GM21723 (cell line): ENCODE measurements around the gene LTC4S.
"Not testable (repeated sequence)": the region's sequence is repeated elsewhere in the genome, so short reads cannot be mapped to it uniquely, and the experiment has no call there.

ENCODE experiments used
- ATAC-seq: cut with Tn5 transposase; IDR thresholded peaks from one replicate; pipeline ENCODE4 v1.9.1; 2021; ENCODE audit warnings: mild to moderate bottlenecking, moderate library complexity; ENCODE audit not compliant: unreplicated experiment

The LTC4S gene, protein sequence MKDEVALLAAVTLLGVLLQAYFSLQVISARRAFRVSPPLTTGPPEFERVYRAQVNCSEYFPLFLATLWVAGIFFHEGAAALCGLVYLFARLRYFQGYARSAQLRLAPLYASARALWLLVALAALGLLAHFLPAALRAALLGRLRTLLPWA

DNA sequence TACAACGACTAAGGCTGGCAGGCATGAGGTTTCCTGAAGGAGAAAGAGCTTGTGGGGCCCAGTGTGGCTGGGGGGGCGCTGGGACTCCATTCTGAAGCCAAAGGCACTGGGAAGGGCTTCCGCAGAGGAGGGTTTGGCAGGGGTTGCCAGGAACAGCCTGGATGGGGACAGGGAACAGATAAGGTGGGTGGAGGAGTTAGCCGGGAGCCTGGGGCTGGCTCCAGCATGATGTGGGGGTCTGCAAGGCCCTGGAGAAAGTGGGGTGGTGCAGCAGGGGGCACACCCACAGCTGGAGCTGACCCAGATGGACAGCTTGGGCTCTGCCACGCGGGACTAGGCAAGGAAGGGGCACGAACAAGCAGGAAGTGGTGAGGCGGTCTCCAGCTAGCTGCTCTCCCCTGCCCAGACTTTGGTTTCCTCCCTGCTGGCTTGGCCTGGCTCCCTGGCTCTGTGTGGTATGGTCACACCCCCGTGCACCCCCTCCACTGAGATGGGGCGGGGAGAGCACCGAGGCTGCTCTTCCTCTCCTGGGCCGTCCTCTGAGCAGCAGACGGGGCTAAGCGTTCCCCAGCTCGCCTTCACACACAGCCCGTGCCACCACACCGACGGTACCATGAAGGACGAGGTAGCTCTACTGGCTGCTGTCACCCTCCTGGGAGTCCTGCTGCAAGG lies at the start of gene LTC4S:
LTC4S (plus strand) TSS at position 519 of the 672 bp plus-strand sequence; CDS start at position 614, 95 bp downstream.
- no peak for ATAC-seq

DNA sequence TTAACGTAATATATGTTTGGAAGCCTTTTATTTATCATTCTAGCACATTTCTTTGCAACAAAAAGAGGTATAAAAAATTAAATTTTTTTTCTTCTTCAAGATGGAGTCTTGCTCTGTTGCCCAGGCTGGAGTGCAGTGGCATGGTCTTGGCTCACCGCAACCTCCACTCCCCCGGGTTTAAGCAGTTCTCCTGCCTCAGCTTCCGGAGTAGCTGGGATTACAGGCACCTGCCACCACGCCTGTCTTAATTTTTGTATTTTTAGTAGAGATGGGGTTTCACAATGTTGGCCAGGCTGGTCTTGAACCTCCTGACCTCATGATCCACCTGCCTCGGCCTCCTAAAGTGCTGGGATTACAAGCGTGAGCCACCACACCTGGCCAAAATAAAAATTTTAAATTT lies 49.7 kb upstream of the LTC4S start:
- not testable (repeated sequence) for ATAC-seq

DNA sequence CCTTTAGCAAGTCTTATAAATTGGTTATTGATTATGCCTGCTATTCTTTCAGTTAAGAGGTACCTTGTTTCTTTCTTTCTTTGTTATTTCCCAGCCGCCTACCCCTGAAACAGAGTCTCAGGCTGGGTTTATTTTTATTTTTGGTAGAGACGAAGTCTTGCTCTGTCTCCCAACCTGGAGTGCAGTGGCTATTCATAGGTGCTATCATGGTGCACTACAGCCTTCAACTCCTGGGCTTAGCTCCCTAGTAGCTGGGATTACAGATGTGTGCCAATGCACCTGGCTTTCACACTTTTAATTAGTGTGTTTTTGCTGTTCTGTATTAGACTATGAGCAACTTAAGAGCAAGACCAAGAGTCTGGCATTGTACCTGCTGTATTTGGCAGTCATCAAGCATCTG lies 46.9 kb upstream of the LTC4S start:
- ATAC-seq, result no peak

DNA sequence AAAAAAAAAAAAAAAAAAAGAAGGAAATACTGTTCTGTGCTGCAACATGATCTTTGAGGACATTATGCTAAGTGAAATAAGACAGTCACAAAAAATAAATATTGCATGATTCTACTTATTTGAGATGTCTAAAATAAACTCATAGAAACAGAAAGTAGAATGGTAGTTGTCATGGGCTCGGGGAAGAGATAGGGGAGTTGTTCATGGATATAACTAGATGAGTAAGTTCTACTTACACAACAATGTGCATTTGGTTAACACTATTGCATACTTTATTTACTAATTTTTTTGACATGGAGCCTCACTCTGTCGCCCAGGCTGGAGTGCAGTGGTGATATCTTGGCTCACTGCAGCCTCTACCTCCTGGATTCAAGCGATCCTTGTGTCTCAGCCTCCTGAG lies 46.0 kb upstream of the LTC4S start:
- no peak for ATAC-seq

DNA sequence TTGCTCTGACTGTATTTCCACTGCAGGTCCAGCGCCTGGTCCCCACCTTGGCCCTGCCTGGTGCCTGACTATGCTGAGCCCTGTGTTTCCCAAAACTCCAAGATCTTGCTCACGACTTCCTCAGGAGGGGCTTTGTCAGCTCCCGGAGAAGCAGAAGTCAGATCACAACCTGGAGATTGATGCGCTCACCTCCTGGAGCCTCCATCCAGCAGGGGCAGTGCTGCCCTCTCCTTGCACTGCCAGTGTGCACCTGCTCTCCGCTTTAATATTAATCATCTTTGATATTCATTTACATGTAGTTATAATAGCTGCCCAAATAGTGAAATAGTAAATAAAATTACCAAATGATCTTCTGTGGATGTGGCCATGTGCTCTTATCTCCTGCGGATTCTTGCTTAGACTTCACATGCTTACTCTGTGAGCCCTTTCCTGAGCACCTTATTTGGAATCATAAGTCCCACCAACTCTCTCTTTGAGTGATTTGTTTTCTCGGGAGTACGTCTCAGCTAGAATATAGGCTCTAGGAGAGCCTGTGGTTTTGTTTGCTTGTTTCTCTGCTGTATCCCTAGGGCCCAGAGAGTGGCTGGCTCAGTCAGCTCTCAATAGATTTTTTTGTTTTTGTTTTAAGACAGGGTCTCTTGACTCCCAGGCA lies 43.8 kb upstream of the LTC4S start:
- ATAC-seq, result no peak

DNA sequence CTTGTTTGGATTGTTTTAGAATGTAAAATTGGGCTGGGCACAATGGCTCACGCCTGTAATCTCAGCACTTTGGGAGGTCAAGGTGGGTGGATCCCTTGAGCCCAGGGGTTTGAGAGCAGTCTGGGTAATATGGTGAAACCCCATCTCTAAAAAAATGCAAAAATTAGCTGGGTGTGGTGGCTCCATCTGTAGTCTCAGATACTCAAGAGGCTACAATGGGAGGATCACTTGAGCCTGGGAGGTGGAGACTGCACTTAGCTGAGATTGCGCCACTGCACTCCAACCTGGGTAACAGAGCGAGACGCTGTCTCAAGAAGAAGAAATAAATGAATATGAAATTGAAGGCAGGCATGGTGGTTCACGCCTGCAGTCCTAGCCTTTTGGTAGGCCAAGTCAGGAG lies 39.8 kb upstream of the LTC4S start:
- no peak for ATAC-seq

DNA sequence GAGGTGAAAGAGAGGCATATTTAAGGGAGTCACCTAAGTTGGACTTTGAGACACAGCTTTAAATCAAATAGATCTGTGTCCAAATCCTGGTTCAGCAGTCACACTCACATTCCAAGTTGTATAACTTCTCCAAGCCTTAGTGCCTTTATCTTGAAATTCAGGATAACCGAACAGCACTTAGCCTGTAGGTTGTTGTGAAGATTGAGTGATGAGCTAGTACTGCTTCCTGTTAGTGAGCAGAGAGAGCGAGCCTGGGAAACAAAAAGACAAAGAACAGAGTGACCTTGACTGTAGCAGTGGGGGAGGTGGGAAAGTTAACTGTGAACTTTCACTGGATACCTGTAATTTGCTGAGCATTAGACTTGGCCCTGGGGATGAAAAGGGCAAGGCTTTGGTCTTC lies 38.8 kb upstream of the LTC4S start:
- no peak for ATAC-seq

DNA sequence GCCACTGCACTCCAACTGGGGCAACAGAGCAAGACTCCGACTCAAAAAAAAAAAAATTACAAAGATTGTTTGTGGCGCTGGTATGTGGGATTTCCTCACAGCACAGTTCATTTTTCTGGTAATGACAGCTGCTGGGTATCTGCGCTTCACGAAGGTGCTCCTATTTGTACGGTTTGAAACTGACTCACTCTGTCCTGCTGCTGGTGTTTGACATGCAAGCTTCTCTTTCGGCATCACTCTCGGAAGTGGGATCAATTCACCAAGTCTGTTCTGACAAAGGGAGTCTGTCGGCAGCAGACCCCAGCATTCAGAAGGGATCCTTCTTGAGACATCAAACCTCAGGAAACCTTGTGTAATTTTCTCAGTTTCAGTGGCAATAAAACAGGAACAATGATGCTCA lies 34.8 kb upstream of the LTC4S start:
- ATAC-seq, result no peak

DNA sequence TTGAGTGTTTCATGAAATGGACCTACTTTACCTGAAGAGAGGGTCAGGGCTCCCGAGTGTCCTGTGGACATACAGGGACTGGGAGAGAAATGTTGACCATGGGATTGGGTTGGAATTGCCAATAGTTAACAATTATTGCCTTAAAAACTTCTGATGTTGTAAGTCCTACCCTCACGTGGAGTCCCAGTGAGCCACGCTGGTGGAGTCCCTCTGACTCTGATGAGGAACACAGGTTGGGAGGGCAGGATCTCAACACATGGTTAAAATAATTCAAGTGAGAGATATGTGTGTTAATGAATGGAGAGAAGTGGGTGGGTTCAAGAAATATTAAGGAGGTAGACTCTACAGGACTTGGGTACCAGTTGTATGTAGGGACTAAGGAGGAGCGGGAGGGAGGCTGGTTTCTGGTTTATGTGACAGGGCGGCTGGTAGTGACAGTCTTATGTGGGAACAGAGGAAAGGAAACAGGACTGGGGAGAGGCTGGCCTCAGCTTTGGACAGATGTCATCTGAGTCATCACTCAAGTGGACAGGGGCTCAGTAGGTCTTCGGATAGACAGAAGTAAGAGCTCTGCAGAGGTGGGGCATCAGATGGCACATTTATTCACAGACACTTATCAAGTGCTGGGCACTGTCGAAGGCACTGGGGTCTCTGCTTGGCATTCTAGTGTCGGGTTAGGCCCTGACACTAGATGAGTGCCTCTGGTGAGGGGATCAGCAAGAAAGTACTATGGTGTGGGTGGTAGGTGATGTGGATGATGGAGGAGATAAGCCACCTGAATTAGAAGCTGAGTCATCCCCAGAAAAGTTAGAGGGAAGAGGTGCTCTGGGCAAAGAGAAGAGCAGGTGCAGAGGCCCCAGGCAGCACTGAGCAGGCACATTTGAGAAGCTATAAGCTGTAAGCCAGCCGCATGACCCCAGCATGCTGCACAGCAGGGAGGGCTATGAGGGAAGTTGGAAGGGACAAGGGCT lies 33.9 kb upstream of the LTC4S start:
- ATAC-seq, result no peak

DNA sequence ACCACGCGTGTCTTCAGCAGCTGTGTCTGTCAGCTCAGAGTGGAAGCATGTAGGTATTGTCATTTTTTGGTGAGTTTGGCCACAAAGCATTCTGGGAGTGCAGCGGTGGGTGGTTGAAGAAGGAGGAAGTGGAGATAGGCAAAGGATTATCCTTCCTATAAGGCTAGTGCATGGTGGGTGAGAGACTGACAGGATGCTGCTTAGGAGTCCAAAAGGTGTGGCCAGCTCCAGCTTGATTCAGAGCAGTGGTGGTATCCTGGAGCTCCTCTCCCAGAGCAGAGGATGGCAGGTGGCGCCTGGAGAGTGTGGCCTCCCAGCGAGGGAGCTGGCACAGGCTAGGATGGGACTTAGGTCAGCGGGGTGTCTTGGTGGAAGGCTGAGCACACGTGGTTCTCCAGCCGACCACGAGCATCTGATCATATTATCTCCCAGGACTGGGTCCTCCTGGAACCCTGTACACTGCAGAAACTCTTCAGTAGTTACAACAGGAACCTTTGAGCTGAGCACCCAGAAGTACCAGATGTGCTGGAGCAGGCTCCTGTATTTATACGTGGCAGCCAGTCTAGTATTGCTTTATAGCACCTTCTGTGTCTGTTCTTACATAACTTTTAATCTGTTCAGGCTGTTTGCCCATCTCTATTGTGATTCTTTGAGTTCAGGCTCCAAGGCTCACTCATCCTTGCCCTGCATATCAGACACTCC lies 31.6 kb upstream of the LTC4S start:
- peak; percentile 44 for ATAC-seq

DNA sequence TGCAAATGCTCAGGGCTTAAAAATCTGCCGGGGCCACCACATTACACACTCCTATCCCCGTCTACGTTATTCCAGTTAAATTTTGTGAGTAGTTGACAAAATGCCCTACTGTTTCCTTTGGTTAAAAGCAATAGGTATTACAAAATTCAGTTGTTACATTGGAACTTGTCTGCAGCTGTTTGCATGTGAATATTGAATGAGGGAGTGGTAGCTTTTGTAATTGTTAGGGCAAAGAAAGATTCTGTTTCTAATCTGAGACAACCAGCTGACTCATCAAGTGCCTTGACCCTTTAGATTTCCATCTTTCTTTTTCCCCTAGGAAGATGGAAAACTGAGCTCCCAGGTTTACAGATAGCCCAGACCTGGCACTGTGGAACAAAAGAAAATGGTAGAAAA lies 31.0 kb upstream of the LTC4S start:
- no peak for ATAC-seq

DNA sequence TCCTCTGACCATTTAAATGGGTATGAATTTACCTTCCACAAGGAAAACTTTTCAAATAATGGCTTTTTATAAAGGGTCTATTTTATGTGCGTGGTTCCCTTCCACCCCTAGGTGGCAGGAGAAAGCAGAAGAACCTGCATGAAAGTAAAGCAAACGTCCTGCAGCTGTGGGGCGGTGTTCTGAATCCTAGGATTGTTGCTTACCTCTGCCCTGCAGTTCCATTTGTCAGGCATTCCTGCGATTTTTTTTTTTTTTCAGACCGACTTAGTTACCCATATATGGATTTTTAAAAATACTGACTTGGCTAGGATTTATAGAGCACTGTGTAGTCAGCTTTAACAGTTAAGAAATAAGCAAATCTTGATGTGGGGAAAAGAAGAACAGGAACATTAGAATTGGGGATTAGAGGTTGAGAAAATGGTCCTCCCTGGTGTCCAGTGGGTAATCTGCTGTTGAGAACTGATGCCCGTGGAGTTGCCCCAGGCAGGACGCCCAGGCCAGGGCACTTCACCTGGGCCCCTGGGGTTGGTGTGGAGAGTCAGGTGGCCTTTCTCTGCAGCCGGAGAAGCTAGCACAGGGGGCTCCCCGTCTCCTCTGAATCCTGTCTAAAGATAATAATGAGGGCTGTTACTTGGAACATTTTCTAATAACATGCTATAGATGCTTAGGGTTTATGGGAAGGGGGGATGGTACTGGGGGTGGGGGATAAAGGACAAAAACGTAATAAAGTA lies 30.4 kb upstream of the LTC4S start:
- no peak for ATAC-seq

DNA sequence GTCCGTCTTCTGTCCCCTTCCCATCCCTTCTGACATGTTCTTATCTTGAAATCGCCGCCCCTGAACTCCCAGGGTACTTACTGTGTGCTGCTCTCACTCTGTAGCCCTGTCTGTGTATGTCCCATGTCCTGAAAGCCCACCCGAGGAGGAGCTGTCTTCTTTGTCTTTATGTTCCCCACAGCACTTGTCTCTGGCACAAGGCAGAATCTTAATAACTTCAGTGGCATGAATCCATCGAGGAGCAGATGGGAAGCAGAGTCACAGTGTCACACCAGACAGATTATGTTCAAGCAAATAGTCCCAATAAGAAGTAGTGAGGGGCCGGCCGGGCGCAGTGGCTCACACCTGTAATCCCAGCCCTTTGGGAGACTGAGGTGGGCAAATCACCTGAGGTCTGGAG lies 29.7 kb upstream of the LTC4S start:
- no peak for ATAC-seq

DNA sequence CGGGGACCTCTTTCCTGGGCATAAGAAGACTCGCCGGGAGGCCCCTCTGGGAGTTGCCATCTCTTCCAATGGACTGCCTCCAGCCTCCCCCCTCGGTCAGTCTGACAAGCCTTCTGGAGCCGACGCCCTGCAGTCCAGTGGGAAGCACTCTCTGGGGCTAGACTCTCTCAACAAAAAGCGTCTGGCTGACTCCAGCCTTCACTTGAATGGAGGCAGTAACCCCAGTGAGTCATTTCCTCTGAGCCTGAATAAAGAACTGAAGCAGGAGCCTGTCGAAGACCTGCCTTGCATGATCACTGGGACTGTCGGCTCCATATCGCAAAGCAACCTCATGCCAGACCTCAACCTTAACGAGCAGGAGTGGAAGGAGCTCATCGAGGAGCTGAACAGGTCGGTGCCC lies 28.4 kb upstream of the LTC4S start:
- no peak for ATAC-seq

DNA sequence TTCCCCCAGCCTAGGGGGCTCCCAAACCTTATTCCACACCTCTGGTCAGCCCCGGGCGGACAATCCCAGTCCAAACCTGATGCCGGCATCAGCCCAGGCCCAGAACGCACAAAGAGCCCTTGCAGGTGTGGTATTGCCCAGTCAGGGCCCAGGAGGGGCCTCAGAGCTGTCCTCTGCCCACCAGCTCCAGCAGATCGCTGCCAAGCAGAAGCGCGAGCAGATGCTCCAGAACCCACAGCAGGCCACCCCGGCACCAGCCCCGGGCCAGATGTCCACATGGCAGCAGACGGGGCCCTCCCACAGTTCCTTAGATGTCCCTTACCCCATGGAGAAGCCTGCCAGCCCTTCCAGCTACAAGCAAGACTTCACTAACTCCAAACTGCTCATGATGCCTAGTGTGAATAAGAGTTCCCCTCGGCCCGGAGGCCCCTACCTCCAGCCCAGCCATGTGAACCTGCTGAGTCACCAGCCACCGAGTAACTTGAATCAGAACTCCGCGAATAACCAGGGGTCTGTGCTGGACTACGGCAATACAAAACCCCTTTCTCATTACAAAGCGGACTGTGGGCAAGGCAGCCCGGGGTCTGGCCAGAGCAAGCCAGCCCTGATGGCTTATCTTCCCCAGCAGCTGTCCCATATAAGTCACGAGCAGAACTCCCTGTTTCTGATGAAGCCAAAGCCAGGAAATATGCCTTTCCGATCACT lies 27.6 kb upstream of the LTC4S start:
- ATAC-seq, result no peak

DNA sequence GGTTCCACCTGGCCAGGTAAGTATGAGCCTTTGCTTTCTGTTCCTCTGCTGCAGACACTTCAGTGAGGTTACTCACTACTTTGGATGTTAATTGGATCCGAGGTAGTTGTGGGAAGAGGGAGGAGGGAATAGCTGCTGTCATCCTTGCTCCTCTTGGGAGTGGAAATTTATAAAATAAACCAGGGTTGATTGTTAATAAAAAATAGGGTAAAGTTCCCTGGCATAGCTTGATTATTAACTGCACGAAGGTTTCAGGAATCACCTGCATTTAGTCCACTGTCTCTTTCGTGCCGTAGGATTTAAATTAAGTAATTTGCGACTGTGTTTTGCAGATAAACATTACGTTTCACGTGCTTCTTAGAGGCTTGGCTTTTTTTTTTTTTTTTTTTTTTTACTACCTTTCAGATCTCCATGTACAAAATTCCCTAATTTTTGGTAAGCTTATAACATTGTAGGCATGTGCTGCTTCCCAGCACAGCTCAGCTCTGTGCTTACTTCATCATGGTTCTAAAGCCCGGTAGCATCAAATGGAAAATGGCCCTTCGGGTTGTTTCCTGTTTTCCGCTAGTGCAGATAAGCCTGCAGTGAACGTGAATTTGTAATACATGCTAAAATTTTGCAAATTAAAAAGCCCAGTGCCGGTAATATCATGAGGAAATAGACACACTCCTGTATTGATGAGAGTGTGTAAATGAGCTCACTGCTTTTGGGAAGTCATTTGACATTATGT lies 26.9 kb upstream of the LTC4S start:
- ATAC-seq, result no peak

DNA sequence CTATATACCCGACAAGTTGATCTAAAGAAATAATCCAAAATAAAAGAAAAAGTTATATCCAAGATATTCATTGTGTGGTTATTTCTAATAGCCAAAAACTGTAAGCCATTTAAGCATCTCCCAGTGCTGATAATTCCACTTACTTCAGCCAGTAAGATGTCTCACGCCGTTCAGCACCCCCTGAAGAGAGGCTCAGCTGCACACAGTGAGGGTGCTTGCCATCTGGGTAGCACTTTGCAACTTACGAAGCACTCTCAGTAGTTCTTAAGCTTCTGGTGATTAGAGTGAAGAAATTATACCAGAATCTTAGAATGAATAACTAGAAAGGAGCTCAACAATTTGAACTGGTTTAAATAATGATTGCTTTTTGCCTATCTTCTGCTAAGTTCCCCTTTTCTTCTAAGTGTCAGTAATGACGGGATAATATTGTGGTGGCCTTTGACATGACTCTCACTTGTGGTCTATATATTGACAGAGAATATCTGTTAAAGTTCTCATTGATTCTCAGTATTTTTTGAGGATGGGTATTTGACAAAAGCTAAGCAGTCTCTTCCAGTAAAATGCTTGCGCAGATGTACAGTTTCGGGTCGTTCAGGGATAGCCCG lies 26.2 kb upstream of the LTC4S start:
- ATAC-seq, result no peak

DNA sequence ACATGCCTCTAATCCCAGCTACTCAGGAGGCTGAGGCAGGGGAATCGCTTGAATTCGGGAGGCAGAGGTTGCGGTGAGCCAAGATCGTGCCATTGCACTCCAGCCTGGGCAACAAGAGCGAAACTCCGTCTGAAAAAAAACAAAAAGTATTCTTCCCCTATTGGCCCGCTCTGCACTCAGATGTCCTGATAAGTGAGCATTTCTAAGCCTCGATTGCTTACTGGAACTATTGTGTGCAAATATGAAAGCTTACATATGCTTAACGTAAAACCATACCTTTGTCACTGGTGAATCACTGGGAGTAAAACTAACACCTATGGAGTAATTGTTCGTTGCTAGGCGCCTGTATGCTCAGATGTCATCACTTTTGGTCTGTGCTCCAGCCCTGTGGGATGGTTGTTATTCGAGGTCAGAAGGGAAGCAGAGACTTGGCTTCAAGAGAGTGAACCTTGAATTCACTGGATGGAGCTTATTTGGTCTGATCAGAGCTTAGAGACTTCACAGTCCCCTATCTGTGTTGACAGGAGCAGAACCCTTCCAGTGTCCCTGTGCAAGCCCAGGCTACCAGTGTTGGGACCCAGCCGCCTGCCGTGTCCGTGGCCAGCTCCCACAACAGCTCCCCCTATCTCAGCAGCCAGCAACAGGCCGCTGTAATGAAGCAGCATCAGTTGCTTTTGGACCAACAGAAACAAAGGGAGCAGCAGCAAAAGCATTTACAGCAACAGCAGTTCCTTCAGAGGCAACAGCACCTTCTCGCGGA lies 25.3 kb upstream of the LTC4S start:
- ATAC-seq, result no peak
